Left ventricle myocardium inferior (tissue), 1 donor: ENCODE results near the gene SLFN12. TPM values are rescaled to one million over a fixed set of nuclear protein-coding genes. Genes with fewer than 3 reads are reported as not detected.
"Not testable (repeated sequence)": the region's sequence is repeated elsewhere in the genome, so short reads cannot be mapped to it uniquely, and the experiment has no call there.

Source experiments
- DNase-seq: peaks from one replicate; pipeline ENCODE4 v3.0.0-alpha.2; 2020
- H3K27ac ChIP-seq: fragments of 200-600 bp; replicated peaks from 2 replicates; pipeline ENCODE4 v1.8.0; 2021
- H3K27me3 ChIP-seq: fragments of 200-600 bp; 2 replicates; pipeline ENCODE4 v1.8.0; 2021; ENCODE audit warnings: low read depth
- H3K36me3 ChIP-seq: fragments of 200-600 bp; 2 replicates; pipeline ENCODE4 v1.8.0; 2021
- H3K4me1 ChIP-seq: fragments of 200-600 bp; 2 replicates; pipeline ENCODE4 v1.8.0; 2021
- H3K4me3 ChIP-seq: fragments of 200-600 bp; 2 replicates; pipeline ENCODE4 v1.8.0; 2021; ENCODE audit warnings: mild to moderate bottlenecking, moderate library complexity
- H3K9me3 ChIP-seq: fragments of 200-600 bp; replicated peaks from 2 replicates; pipeline ENCODE4 v1.8.0; 2021
- CTCF ChIP-seq: fragments of 200-600 bp; IDR thresholded peaks from 2 replicates; pipeline ENCODE4 v1.8.0; 2021; ENCODE audit warnings: antibody characterized with exemption, mild to moderate bottlenecking, borderline replicate concordance
- intact Hi-C: fragments of 100-400 bp; cut with micrococcal nuclease; formaldehyde crosslinking; loops from one replicate; pipeline ENCODE4 v1.11.0; 2022
- total RNA-seq: library from RNA; stranded (reverse); fragmentation: NEBNext Ultra II Directional; extraction: Animal tissue kit (Norgen Biotek cat#: 25700); gene quantifications from one replicate; pipeline ENCODE4 v1.2.1, GENCODE V29; 2021
- donor health status: DM: no; HTN: yes; CAD: no; lungs with severe emphysema.

SLFN12 gene
- total RNA-seq, 1 donor from 2014 or later, result 3.7 TPM

DNA sequence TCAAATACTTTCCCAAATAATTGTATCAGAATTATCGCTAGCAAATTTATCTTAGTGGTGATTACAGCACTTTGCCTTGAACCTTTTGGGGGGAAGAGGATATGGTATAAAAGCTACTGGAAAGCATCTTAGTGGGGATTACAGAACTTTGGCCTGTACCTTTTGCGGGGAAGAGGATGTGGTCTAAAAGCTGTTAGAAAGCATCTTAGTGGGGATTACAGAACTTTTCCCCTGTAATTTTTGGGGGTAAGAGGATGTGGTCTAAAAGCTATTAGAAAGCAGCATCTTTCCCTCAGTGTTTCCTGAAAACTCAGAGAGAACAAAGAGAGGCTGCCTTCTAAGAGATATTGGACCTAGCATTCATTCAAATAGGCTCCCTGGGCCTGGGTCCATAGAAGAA, 4.1 kb downstream of the SLFN12 start:
- Histone ChIP-seq H3K9me3 (no peaks in the 10 kb centered on the region), H3K27me3 (no peaks in the 10 kb centered on the region), H3K4me3 (no peak overlapping the region), H3K36me3 (no peaks in the 10 kb centered on the region), H3K27ac (no peak overlapping the region), H3K4me1 (peaks cover 20% of the 10 kb centered on the region)
- TF ChIP-seq CTCF, result no peak
- no peak for DNase-seq
- intact Hi-C loops, result no loop called here

DNA sequence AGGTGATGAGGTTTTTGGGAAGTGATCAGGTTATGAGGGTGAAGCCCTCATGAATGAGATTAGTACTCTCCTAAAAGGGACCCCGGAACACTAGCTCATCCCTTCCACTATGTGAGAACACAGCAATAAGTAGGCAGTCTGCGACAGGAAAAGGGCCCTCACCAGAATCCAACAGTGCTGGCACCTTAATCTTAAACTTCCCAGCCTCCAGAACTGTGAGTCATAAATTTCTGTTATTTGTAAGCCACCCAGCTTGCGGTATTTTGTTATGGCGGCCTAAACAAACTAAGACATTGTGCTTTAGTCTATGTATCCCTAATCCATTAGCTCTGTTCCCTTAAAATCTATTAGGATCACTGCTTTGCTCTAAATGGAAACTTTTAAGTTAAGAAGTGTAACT, 8.5 kb downstream of the SLFN12 start:
- intact Hi-C loops, result no loop called here
- Histone ChIP-seq H3K9me3 (no peaks in the 10 kb centered on the region), H3K27ac (no peak overlapping the region), H3K27me3 (no peaks in the 10 kb centered on the region), H3K4me1 (no peaks in the 10 kb centered on the region), H3K36me3 (peaks cover 40% of the 10 kb centered on the region), H3K4me3 (no peak overlapping the region)
- TF ChIP-seq CTCF, result no peak
- no peak for DNase-seq

GRCh38 chr17:35421069-35421468, 11.2 kb downstream of the SLFN12 start:
- H3K27me3 ChIP-seq, intact Hi-C loops, H3K4me1 ChIP-seq, H3K9me3 ChIP-seq, DNase-seq, H3K27ac ChIP-seq, H3K4me3 ChIP-seq: not testable (repeated sequence)
- peaks cover 63% of the 10 kb centered on the region for H3K36me3 ChIP-seq

DNA sequence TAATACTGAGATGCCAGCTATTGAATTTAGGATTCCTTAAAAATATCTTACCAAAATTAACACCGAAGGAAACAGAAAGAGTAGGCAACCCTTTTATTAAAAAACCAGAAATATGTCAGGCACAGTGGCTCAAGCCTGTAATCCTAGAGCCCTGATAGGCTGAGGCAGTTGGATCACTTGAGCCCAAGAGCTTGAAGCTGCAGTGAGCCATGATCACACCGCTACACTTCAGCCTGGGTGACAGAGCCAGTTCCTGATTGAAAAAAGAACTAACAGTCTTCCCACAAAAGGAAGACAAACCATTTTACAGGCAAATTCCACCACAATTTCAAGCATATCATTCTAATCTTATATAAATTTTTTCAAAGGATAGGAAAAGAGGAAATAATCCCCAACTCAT, 15.6 kb downstream of the SLFN12 start:
- intact Hi-C loops, result no loop called here
- Histone ChIP-seq H3K27me3 (no peaks in the 10 kb centered on the region), H3K9me3 (peaks cover 25% of the 10 kb centered on the region), H3K36me3 (peaks cover 79% of the 10 kb centered on the region), H3K27ac (no peak overlapping the region), H3K4me1 (no peaks in the 10 kb centered on the region), H3K4me3 (no peak overlapping the region)
- TF ChIP-seq CTCF, result no peak
- DNase-seq, result no peak

- H3K4me1 ChIP-seq, H3K27ac ChIP-seq, H3K27me3 ChIP-seq, H3K4me3 ChIP-seq, DNase-seq, intact Hi-C loops: not testable (repeated sequence)
- Histone ChIP-seq H3K36me3 (peaks cover 81% of the 10 kb centered on the region), H3K9me3 (peaks cover 25% of the 10 kb centered on the region)
Observed at GRCh38 chr17:35414707-35415106, 17.6 kb downstream of the SLFN12 start.

DNA sequence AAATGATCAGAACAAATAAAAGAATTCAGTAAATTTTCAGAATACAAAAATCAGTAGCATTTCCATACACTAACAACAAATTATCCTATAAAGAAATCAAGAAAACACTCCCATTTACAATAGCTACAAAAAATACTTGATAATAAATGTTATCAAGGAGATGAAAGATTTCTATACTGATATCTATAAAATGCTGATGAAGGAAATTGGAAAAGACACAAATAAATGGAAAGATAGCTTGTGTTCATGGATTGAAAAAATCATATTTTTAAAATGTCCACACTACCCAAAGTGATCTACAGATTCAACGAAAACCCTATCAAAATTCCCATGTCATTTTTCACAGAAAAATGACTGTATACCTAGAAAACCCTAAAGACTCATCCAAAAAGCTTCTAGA, 18.1 kb downstream of the SLFN12 start:
- TF ChIP-seq CTCF, result no peak
- no peak for DNase-seq
- Histone ChIP-seq H3K4me3 (no peak overlapping the region), H3K36me3 (peaks cover 78% of the 10 kb centered on the region), H3K9me3 (peaks cover 25% of the 10 kb centered on the region), H3K27ac (no peak overlapping the region), H3K4me1 (no peaks in the 10 kb centered on the region), H3K27me3 (no peaks in the 10 kb centered on the region)
- intact Hi-C loops, result no loop called here

- Histone ChIP-seq H3K36me3 (peaks cover 44% of the 10 kb centered on the region), H3K4me1 (no peaks in the 10 kb centered on the region), H3K9me3 (no peaks in the 10 kb centered on the region), H3K27ac (no peak overlapping the region), H3K27me3 (no peaks in the 10 kb centered on the region), H3K4me3 (no peak overlapping the region)
- no peak for TF ChIP-seq CTCF
- intact Hi-C loops, result no loop called here
- no peak for DNase-seq
Observed at GRCh38 chr17:35407531-35407930, 24.8 kb downstream of the SLFN12 start.
